ENCODE data around the gene PNPLA1. TPM values are rescaled to one million over a fixed set of nuclear protein-coding genes. Genes with fewer than 3 reads are reported as not detected.

Gene PNPLA1
- total RNA-seq, 1 donor from 2014 or later = not detected

GRCh38 chr6:36222924-36223323, 46.9 kb upstream of the PNPLA1 start:
- Histone ChIP-seq H3K27ac (no peak overlapping the region), H3K4me3 (no peak overlapping the region), H3F3A (ENCODE audit: low read depth) (no peaks in the 10 kb centered on the region), H3K4me2 (no peak overlapping the region), H4K20me1 (ENCODE audit: low read depth) (peaks cover 17% of the 10 kb centered on the region), H3K79me2 (ENCODE audit: low read depth) (no peaks in the 10 kb centered on the region), H3K9ac (no peak overlapping the region), H3K4me1 (no peaks in the 10 kb centered on the region), H3K27me3 (no peaks in the 10 kb centered on the region), H3K9me3 (ENCODE audit: low read depth) (no peaks in the 10 kb centered on the region), H3K36me3 (peaks cover 11% of the 10 kb centered on the region), H2AFZ (replicated peaks) (no peak overlapping the region)
- Mint-ChIP-seq H3K4me1 (no peaks in the 10 kb centered on the region), H3K4me3 (no peak overlapping the region), H3K9me3 (no peaks in the 10 kb centered on the region), H3K36me3 (peaks cover 29% of the 10 kb centered on the region), H3K27me3 (ENCODE audit: insufficient read depth, low read depth) (peaks cover 2% of the 10 kb centered on the region), H3K27ac (no peak overlapping the region)
- TF ChIP-seq EZH2phosphoT487 (IDR thresholded peaks at IDR 0.05) = no peak
- TF ChIP-seq CTCF (IDR thresholded peaks at IDR 0.05) = no peak
- TF ChIP-seq EZH2 (IDR thresholded peaks at IDR 0.05) = no peak
- DNase-seq (ENCODE audit: low spot score) = no peak

DNA sequence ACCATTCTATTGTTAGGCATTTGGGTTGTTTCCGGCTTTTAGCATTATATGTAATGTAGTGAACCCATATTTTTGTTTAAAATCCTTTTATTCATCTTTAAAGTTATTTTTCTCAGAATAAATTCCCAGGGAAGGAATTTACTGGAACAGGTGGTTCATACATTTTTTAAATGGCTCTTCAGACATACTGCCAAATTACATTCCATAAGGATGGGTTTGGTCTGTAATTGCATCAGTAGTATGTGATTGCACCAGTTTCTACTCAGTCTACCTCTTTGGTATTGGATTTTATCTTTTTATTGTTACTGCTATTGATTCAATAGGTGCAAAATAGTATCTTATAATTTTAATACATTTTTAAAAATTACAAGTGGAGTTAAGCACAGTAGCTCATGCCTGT, 46.2 kb upstream of the PNPLA1 start:
- no peaks in the 10 kb centered on the region for H3F3A ChIP-seq (ENCODE audit: low read depth)
- no peak for DNase-seq (ENCODE audit: low spot score)
- H3K9me3 ChIP-seq (ENCODE audit: low read depth) = no peaks in the 10 kb centered on the region
- no peaks in the 10 kb centered on the region for H3K9me3 Mint-ChIP-seq
- no peak overlapping the region for H3K9ac ChIP-seq
- no peak overlapping the region for H3K4me3 ChIP-seq
- H3K4me1 ChIP-seq = no peaks in the 10 kb centered on the region
- no peaks in the 10 kb centered on the region for H3K4me1 Mint-ChIP-seq
- H3K27me3 Mint-ChIP-seq (ENCODE audit: insufficient read depth, low read depth) = peaks cover 2% of the 10 kb centered on the region
- H4K20me1 ChIP-seq (ENCODE audit: low read depth) = peaks cover 17% of the 10 kb centered on the region
- no peaks in the 10 kb centered on the region for H3K79me2 ChIP-seq (ENCODE audit: low read depth)
- TF ChIP-seq EZH2 (IDR thresholded peaks at IDR 0.05) = no peak
- TF ChIP-seq CTCF (IDR thresholded peaks at IDR 0.05) = no peak
- TF ChIP-seq EZH2phosphoT487 (IDR thresholded peaks at IDR 0.05) = no peak
- no peak overlapping the region for H2AFZ ChIP-seq (replicated peaks)
- H3K36me3 ChIP-seq = peaks cover 11% of the 10 kb centered on the region
- no peak overlapping the region for H3K27ac Mint-ChIP-seq
- H3K4me3 Mint-ChIP-seq = no peak overlapping the region
- no peak overlapping the region for H3K4me2 ChIP-seq
- H3K36me3 Mint-ChIP-seq = peaks cover 27% of the 10 kb centered on the region
- no peak overlapping the region for H3K27ac ChIP-seq
- no peaks in the 10 kb centered on the region for H3K27me3 ChIP-seq

- no peak overlapping the region for H3K27ac ChIP-seq
- H3K4me3 ChIP-seq = no peak overlapping the region
- no peaks in the 10 kb centered on the region for H3K27me3 ChIP-seq
- no peaks in the 10 kb centered on the region for H3K9me3 ChIP-seq (ENCODE audit: low read depth)
- no peak overlapping the region for H3K4me2 ChIP-seq
- DNase-seq (ENCODE audit: low spot score) = no peak
- H3K27me3 Mint-ChIP-seq (ENCODE audit: insufficient read depth, low read depth) = peaks cover 3% of the 10 kb centered on the region
- H3K9me3 Mint-ChIP-seq = no peaks in the 10 kb centered on the region
- H3K4me3 Mint-ChIP-seq = no peak overlapping the region
- no peak overlapping the region for H3K27ac Mint-ChIP-seq
- H3F3A ChIP-seq (ENCODE audit: low read depth) = no peaks in the 10 kb centered on the region
- no peaks in the 10 kb centered on the region for H3K4me1 ChIP-seq
- H2AFZ ChIP-seq (replicated peaks) = no peak overlapping the region
- no peak overlapping the region for H3K9ac ChIP-seq
- no peaks in the 10 kb centered on the region for H3K4me1 Mint-ChIP-seq
- peaks cover 28% of the 10 kb centered on the region for H3K36me3 Mint-ChIP-seq
- no peaks in the 10 kb centered on the region for H3K79me2 ChIP-seq (ENCODE audit: low read depth)
- peaks cover 17% of the 10 kb centered on the region for H4K20me1 ChIP-seq (ENCODE audit: low read depth)
- TF ChIP-seq CTCF (IDR thresholded peaks at IDR 0.05) (no peak), EZH2phosphoT487 (IDR thresholded peaks at IDR 0.05) (no peak), EZH2 (IDR thresholded peaks at IDR 0.05) (no peak)
- peaks cover 11% of the 10 kb centered on the region for H3K36me3 ChIP-seq
Observed at GRCh38 chr6:36224918-36225461, 44.9 kb upstream of the PNPLA1 start.

All from neural progenitor cell (in vitro differentiated cells).